HepG2 (cell line): Measurements from ENCODE around the gene BYSL. TPM values are rescaled to one million over a fixed set of nuclear protein-coding genes. Genes with fewer than 3 reads are reported as not detected.

Experiments
- ARID5B ChIP-seq: IDR thresholded peaks from 2 replicates; pipeline ENCODE4 v1.4.0; 2020; ENCODE audit warnings: mild to moderate bottlenecking, missing genetic modification reagents
- ATF6 ChIP-seq: sonication (generic); formaldehyde crosslinking; conservative IDR thresholded peaks from 2 replicates; pipeline ENCODE4 v1.4.0; 2020; ENCODE audit warnings: missing genetic modification reagents
- ATF7 ChIP-seq, 2 experiments: fragments of 450-650 bp in 1 of 2; sonication (generic) in 1 of 2; formaldehyde crosslinking in 1 of 2; IDR thresholded peaks; 2 replicates each; pipeline versions ENCODE4 v1.4.0 to v1.6.1; 2016 to 2020; ENCODE audit warnings: antibody characterized with exemption in 1 of 2, mild to moderate bottlenecking in 1 of 2, missing genetic modification reagents in 1 of 2
- FOXA1 ChIP-seq, 2 experiments: fragments of 450-650 bp in 1 of 2; sonication (generic) in 1 of 2; formaldehyde crosslinking in 1 of 2; IDR thresholded peaks; 2 replicates each; pipeline versions ENCODE4 v1.4.0 to v1.6.1; 2016 to 2020; ENCODE audit warnings: missing genetic modification reagents in 1 of 2
- FOXO1 ChIP-seq: sonication (generic); formaldehyde crosslinking; IDR thresholded peaks from 2 replicates; pipeline ENCODE4 v1.4.0; 2020; ENCODE audit warnings: missing genetic modification reagents
- PRMT3 ChIP-seq: sonication (generic); formaldehyde crosslinking; IDR thresholded peaks from 2 replicates; pipeline ENCODE4 v1.8.1; 2022; ENCODE audit warnings: low read depth, mild to moderate bottlenecking, moderate library complexity, missing genetic modification reagents, borderline replicate concordance
- REL ChIP-seq: sonication (generic); formaldehyde crosslinking; conservative IDR thresholded peaks from 2 replicates; pipeline ENCODE4 v1.8.0; 2022; ENCODE audit warnings: mild to moderate bottlenecking, missing genetic modification reagents, moderate library complexity
- SAFB2 ChIP-seq: sonication (generic); formaldehyde crosslinking; IDR thresholded peaks from 2 replicates; pipeline ENCODE4 v1.5.1; 2020; ENCODE audit warnings: missing genetic modification reagents, low read depth, mild to moderate bottlenecking, borderline replicate concordance
- SMAD9 ChIP-seq: sonication (generic); formaldehyde crosslinking; IDR thresholded peaks from 2 replicates; pipeline ENCODE4 v1.5.1; 2020; ENCODE audit warnings: mild to moderate bottlenecking, missing genetic modification reagents
- SRSF4 ChIP-seq: fragments of 200-400 bp; formaldehyde crosslinking; IDR thresholded peaks from one replicate; pipeline ENCODE4 v1.6.1; 2018; ENCODE audit warnings: mild to moderate bottlenecking, low read depth, low read length, moderate library complexity; ENCODE audit not compliant: poor library complexity, severe bottlenecking
- ZNF280B ChIP-seq: sonication (generic); formaldehyde crosslinking; IDR thresholded peaks from 2 replicates; pipeline ENCODE4 v1.5.0; 2020; ENCODE audit warnings: missing genetic modification reagents, mild to moderate bottlenecking, borderline replicate concordance
- ZNF34 ChIP-seq: sonication (generic); formaldehyde crosslinking; IDR thresholded peaks from 2 replicates; pipeline ENCODE4 v1.4.0; 2020; ENCODE audit warnings: mild to moderate bottlenecking, missing genetic modification reagents, borderline replicate concordance
- ZNF350 ChIP-seq: sonication (generic); formaldehyde crosslinking; IDR thresholded peaks from 2 replicates; pipeline ENCODE4 v1.4.0; 2020; ENCODE audit warnings: mild to moderate bottlenecking, low read depth, missing genetic modification reagents, borderline replicate concordance
- ZNF503 ChIP-seq: sonication (generic); formaldehyde crosslinking; IDR thresholded peaks from 2 replicates; pipeline ENCODE4 v1.4.0; 2020; ENCODE audit warnings: missing genetic modification reagents
- ZNF747 ChIP-seq: sonication (generic); formaldehyde crosslinking; IDR thresholded peaks from 2 replicates; pipeline ENCODE4 v1.8.1; 2023; ENCODE audit warnings: missing genetic modification reagents, mild to moderate bottlenecking, borderline replicate concordance
- polyA plus RNA-seq, 8 experiments: library from polyadenylated mRNA; depleted of rRNA in 3 of 8; stranded (reverse) in 7 of 8; unstranded in 1 of 8; fragments of >200 nt; fragmentation: Illumina TruSeq in 4 of 8; extraction: Trizol in 4 of 8; gene quantifications; 2 replicates each; pipeline versions ENCODE4 v1.2.1 to v1.2.3, GENCODE V29; 2011 to 2016; ENCODE audit warnings: low read depth in 4 of 8, missing spikeins in 1 of 8, mixed read lengths in 1 of 8; ENCODE audit not compliant: insufficient read depth in 1 of 8
- total RNA-seq, 5 experiments: library from RNA; depleted of rRNA; stranded (reverse); fragments of >200 nt; fragmentation: Illumina TruSeq; extraction: Trizol; gene quantifications; 2 replicates each; pipeline ENCODE4 v1.2.3, GENCODE V29; 2016; ENCODE audit warnings: low read depth in 1 of 5

Gene BYSL
- total and polyA plus RNA-seq, 2 of the 13 experiments (the other 11 are each of a cell fraction or from before 2014, with no cell fraction given) = 27.9 to 28.6 TPM

- TF ChIP-seq ARID5B (CRISPR knock-in tag) (no peak), ATF6 (CRISPR knock-in tag) (no peak), SAFB2 (CRISPR knock-in tag) (peak; percentile 90), ZNF34 (CRISPR knock-in tag) (0 out of 2 replicates have a peak, but pooled peaks have one; percentile 12), ZNF747 (0 out of 2 replicates have a peak, but pooled peaks have one; percentile 16), REL (no peak), PRMT3 (CRISPR knock-in tag) (peak; percentile 79; the same call in 1 of the 2 replicates), ZNF280B (no peak), FOXA1 (IDR thresholded peaks at IDR 0.05) (no peak), FOXA1 (CRISPR knock-in tag; IDR thresholded peaks at IDR 0.05) (no peak), ZNF503 (CRISPR knock-in tag) (no peak), FOXO1 (CRISPR knock-in tag) (no peak), ZNF350 (no peak; the same call in none of the 2 replicates), SMAD9 (CRISPR knock-in tag) (no peak), ATF7 (IDR thresholded peaks at IDR 0.05) (no peak), ATF7 (CRISPR knock-in tag; IDR thresholded peaks at IDR 0.05) (no peak), SRSF4 (no peak)
These were observed 20.2 kb downstream of the BYSL start, which contains the start of gene CCND3 (continued) for GRCh38 chr6:41941280-41942066.
